ENCODE data around the gene LEAP2. TPM values are rescaled to one million over a fixed set of nuclear protein-coding genes. Genes with fewer than 3 reads are reported as not detected.

Gene LEAP2
- polyA plus RNA-seq, 1 donor from 2014 or later: 1.6 TPM

DNA sequence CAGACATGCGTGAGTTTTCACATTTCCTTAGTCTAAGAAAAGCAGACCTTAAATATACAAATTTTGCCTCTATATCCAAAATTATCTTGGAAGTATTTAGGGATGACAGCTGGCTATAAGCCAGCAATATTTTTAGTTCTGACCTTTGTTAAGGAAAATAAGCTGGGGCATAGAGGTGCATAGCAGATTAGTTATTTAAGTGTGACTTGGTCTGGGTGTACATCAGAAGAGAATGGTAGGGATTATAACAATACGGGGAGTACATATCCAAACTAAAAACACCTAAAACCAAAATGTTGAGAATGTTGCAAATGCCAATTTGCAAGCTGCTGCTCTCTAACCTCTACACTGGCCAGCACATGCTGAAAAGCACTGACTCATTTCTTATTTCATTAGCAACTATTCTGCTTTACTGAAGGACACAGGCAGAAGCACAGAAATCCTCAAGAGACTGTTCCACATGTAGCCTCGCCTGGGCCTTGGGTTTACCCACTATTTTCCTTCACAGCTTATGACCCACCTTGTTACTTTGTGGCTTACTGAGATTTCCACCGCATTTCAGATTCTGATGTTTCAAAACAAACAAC is 22.3 kb downstream of the LEAP2 start:
- no peaks in the 10 kb centered on the region for H3K9me3 ChIP-seq (ENCODE audit: low read length)
- H3K9me2 ChIP-seq (ENCODE audit: insufficient read depth, low read length): no peaks in the 10 kb centered on the region
- H2AFZ ChIP-seq (ENCODE audit: low read depth, low read length): no peak overlapping the region
- H3K4me2 ChIP-seq (ENCODE audit: low read length): no peak overlapping the region
- no peak for TF ChIP-seq POLR2AphosphoS5 (IDR thresholded peaks at IDR 0.05)
- TF ChIP-seq CTCF (IDR thresholded peaks at IDR 0.05; ENCODE audit: poor library complexity, severe bottlenecking): no peak
- TF ChIP-seq TAF1 (IDR thresholded peaks at IDR 0.05; ENCODE audit: low read depth): no peak
- TF ChIP-seq, protein P1, sequence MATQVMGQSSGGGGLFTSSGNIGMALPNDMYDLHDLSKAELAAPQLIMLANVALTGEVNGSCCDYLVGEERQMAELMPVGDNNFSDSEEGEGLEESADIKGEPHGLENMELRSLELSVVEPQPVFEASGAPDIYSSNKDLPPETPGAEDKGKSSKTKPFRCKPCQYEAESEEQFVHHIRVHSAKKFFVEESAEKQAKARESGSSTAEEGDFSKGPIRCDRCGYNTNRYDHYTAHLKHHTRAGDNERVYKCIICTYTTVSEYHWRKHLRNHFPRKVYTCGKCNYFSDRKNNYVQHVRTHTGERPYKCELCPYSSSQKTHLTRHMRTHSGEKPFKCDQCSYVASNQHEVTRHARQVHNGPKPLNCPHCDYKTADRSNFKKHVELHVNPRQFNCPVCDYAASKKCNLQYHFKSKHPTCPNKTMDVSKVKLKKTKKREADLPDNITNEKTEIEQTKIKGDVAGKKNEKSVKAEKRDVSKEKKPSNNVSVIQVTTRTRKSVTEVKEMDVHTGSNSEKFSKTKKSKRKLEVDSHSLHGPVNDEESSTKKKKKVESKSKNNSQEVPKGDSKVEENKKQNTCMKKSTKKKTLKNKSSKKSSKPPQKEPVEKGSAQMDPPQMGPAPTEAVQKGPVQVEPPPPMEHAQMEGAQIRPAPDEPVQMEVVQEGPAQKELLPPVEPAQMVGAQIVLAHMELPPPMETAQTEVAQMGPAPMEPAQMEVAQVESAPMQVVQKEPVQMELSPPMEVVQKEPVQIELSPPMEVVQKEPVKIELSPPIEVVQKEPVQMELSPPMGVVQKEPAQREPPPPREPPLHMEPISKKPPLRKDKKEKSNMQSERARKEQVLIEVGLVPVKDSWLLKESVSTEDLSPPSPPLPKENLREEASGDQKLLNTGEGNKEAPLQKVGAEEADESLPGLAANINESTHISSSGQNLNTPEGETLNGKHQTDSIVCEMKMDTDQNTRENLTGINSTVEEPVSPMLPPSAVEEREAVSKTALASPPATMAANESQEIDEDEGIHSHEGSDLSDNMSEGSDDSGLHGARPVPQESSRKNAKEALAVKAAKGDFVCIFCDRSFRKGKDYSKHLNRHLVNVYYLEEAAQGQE (IDR thresholded peaks at IDR 0.05; ENCODE audit: borderline replicate concordance): no peak
- no peak for TF ChIP-seq EZH2 (IDR thresholded peaks at IDR 0.05; ENCODE audit: borderline replicate concordance, insufficient read depth, low read length, poor library complexity, severe bottlenecking)
- no peak for TF ChIP-seq RAD21 (conservative IDR thresholded peaks at IDR 0.05)
- TF ChIP-seq SMC3 (conservative IDR thresholded peaks at IDR 0.05; ENCODE audit: poor library complexity): no peak
- no peak for TF ChIP-seq EP300 (conservative IDR thresholded peaks at IDR 0.05; ENCODE audit: poor library complexity, severe bottlenecking)
- TF ChIP-seq MXI1 (conservative IDR thresholded peaks at IDR 0.05; ENCODE audit: poor library complexity, severe bottlenecking): no peak
- peaks cover 10% of the 10 kb centered on the region for H3K79me2 ChIP-seq (replicated peaks; ENCODE audit: insufficient read depth, low read length)
- no peak overlapping the region for H3K4me3 ChIP-seq (ENCODE audit: low read length)
- H3K36me3 ChIP-seq (ENCODE audit: insufficient read depth, low read length): peaks cover 12% of the 10 kb centered on the region
- no peak overlapping the region for H3K27ac ChIP-seq (ENCODE audit: low read length)
- H3K9ac ChIP-seq (ENCODE audit: low read length): no peak overlapping the region
- H3F3A ChIP-seq (ENCODE audit: insufficient read depth, low read length, poor library complexity, severe bottlenecking): no peaks in the 10 kb centered on the region
- no peaks in the 10 kb centered on the region for H4K20me1 ChIP-seq (ENCODE audit: insufficient read depth)
- H3K27me3 ChIP-seq (ENCODE audit: insufficient read depth, low read depth, low read length): no peaks in the 10 kb centered on the region

DNA sequence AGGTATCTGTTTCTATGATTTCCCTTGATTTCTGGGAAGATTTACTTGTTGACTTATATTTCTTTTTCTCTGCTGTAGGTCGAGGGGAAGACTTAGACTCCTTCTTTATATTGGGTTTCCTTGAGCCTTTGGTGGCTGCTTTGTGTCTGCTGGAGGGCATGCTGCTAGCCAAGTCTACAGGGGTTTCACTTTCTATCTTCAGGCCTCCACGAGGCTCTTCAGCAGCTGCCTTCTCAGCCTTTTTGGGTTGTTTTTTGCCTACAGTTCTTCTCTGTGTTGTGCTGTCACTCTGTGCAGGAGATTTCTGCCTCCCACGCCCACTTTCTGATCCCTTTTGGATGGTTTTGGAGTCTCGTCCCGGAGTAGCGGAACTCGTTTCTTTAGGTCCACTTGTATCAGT is 23.2 kb downstream of the LEAP2 start:
- H3K9me2 ChIP-seq (ENCODE audit: insufficient read depth, low read length): no peaks in the 10 kb centered on the region
- no peaks in the 10 kb centered on the region for H4K20me1 ChIP-seq (ENCODE audit: insufficient read depth)
- TF ChIP-seq TAF1 (IDR thresholded peaks at IDR 0.05; ENCODE audit: low read depth) (no peak), POLR2AphosphoS5 (IDR thresholded peaks at IDR 0.05) (no peak), EZH2 (IDR thresholded peaks at IDR 0.05; ENCODE audit: borderline replicate concordance, insufficient read depth, low read length, poor library complexity, severe bottlenecking) (no peak), MXI1 (conservative IDR thresholded peaks at IDR 0.05; ENCODE audit: poor library complexity, severe bottlenecking) (no peak), SMC3 (conservative IDR thresholded peaks at IDR 0.05; ENCODE audit: poor library complexity) (no peak), RAD21 (conservative IDR thresholded peaks at IDR 0.05) (no peak), EP300 (conservative IDR thresholded peaks at IDR 0.05; ENCODE audit: poor library complexity, severe bottlenecking) (no peak), CTCF (IDR thresholded peaks at IDR 0.05; ENCODE audit: poor library complexity, severe bottlenecking) (no peak)
- TF ChIP-seq, protein P1 (IDR thresholded peaks at IDR 0.05; ENCODE audit: borderline replicate concordance): no peak
- no peaks in the 10 kb centered on the region for H3K27me3 ChIP-seq (ENCODE audit: insufficient read depth, low read depth, low read length)
- H3K79me2 ChIP-seq (replicated peaks; ENCODE audit: insufficient read depth, low read length): peaks cover 10% of the 10 kb centered on the region
- H3K4me2 ChIP-seq (ENCODE audit: low read length): no peak overlapping the region
- H3K9me3 ChIP-seq (ENCODE audit: low read length): no peaks in the 10 kb centered on the region
- no peak overlapping the region for H2AFZ ChIP-seq (ENCODE audit: low read depth, low read length)
- H3K36me3 ChIP-seq (ENCODE audit: insufficient read depth, low read length): peaks cover 12% of the 10 kb centered on the region
- no peak overlapping the region for H3K27ac ChIP-seq (ENCODE audit: low read length)
- H3F3A ChIP-seq (ENCODE audit: insufficient read depth, low read length, poor library complexity, severe bottlenecking): no peaks in the 10 kb centered on the region
- H3K9ac ChIP-seq (ENCODE audit: low read length): no peak overlapping the region
- no peak overlapping the region for H3K4me3 ChIP-seq (ENCODE audit: low read length)
